Adrenal gland (tissue), 5 donors: ENCODE results near the gene ABCF2.

Experiments used
- CTCF ChIP-seq, 6 experiments: fragments of 450-650 bp in 4 of 6; fragments of 200-600 bp in 2 of 6; sonication (generic) in 1 of 6; IDR thresholded peaks; 1 replicate in 5 of 6; 2 replicates in 1 of 6; pipeline versions ENCODE4 v1.5.1 to v1.8.0; 2016 to 2021; ENCODE audit warnings: antibody characterized with exemption in 6 of 6, mild to moderate bottlenecking in 2 of 6, moderate library complexity in 1 of 6
- POLR2A ChIP-seq, 2 donors: fragments of 450-650 bp; IDR thresholded peaks; one replicate each; pipeline ENCODE4 v1.6.1; 2017; ENCODE audit warnings: antibody characterized with exemption in 2 of 2, mild to moderate bottlenecking in 2 of 2, moderate library complexity in 1 of 2
- donor health status: DM: no; HTN: no; CAD: no.

DNA sequence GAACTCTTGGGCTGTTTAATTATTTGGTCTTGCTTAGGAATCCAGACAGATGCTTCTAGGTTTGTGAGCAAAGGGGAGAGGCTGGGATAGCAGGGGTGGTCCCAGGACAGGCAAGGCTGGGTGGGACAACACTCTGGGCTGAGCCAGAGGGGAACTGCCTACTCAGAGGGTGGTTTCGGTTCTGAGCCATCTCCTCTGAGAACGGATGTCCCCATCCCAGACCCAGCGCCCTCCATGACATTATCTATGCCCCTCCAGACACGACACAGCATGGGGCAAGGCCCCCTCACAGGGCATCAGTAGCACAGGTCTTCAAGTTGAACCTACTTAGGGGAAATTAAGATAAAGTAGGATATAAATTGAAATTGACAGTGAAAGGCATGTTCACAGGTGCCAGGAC is 47.1 kb downstream of the ABCF2 start:
- TF ChIP-seq CTCF (IDR thresholded peaks at IDR 0.05) = no peak
- no peak for TF ChIP-seq POLR2A (IDR thresholded peaks at IDR 0.05)
